GM13977 (cell line): ENCODE data around the gene NLRP13.

Experiments used
- DNase-seq: peaks from one replicate; pipeline ENCODE4 v3.0.0; 2012; ENCODE audit warnings: low spot score
- in situ Hi-C: fragments of 300-500 bp; cut with MboI; formaldehyde crosslinking; loops from one replicate; pipeline ENCODE4 v1.12.0; 2022; ENCODE audit warnings: low sequenced_read_pairs, low pct_unique_long_range_greater_than_20kb, mixed read lengths, inconsistent platforms; ENCODE audit not compliant: unreplicated experiment
- TF ChIP-seq, protein P1 (sequence below): IDR thresholded peaks from 2 replicates; pipeline ENCODE4 v1.5.1; 2012; ENCODE audit warnings: mild to moderate bottlenecking, control low read depth; ENCODE audit not compliant: insufficient read depth; ENCODE audit errors: extremely low read depth, missing control alignments

NLRP13 gene, protein sequence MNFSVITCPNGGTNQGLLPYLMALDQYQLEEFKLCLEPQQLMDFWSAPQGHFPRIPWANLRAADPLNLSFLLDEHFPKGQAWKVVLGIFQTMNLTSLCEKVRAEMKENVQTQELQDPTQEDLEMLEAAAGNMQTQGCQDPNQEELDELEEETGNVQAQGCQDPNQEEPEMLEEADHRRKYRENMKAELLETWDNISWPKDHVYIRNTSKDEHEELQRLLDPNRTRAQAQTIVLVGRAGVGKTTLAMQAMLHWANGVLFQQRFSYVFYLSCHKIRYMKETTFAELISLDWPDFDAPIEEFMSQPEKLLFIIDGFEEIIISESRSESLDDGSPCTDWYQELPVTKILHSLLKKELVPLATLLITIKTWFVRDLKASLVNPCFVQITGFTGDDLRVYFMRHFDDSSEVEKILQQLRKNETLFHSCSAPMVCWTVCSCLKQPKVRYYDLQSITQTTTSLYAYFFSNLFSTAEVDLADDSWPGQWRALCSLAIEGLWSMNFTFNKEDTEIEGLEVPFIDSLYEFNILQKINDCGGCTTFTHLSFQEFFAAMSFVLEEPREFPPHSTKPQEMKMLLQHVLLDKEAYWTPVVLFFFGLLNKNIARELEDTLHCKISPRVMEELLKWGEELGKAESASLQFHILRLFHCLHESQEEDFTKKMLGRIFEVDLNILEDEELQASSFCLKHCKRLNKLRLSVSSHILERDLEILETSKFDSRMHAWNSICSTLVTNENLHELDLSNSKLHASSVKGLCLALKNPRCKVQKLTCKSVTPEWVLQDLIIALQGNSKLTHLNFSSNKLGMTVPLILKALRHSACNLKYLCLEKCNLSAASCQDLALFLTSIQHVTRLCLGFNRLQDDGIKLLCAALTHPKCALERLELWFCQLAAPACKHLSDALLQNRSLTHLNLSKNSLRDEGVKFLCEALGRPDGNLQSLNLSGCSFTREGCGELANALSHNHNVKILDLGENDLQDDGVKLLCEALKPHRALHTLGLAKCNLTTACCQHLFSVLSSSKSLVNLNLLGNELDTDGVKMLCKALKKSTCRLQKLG

DNA sequence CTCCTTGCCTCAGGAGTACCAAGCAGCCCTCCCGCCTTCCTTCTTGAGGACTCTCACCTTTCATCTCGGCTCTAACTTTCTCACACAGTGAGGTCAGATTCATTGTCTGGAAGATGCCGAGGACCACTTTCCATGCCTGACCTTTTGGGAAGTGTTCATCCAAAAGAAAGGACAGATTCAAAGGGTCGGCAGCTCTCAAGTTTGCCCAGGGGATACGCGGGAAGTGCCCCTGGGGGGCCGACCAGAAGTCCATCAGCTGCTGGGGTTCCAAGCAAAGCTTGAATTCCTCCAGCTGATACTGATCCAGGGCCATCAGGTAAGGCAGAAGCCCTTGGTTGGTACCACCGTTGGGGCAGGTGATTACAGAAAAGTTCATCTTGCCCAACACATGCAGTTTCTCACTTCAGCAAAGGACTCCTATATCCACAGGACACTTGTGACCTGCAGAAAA lies at the start of gene NLRP13:
NLRP13 (minus strand) TSS at position 401 of the 451 bp plus-strand sequence; CDS start at position 376, 25 bp downstream.
- DNase-seq: no peak
- TF ChIP-seq, protein P1, sequence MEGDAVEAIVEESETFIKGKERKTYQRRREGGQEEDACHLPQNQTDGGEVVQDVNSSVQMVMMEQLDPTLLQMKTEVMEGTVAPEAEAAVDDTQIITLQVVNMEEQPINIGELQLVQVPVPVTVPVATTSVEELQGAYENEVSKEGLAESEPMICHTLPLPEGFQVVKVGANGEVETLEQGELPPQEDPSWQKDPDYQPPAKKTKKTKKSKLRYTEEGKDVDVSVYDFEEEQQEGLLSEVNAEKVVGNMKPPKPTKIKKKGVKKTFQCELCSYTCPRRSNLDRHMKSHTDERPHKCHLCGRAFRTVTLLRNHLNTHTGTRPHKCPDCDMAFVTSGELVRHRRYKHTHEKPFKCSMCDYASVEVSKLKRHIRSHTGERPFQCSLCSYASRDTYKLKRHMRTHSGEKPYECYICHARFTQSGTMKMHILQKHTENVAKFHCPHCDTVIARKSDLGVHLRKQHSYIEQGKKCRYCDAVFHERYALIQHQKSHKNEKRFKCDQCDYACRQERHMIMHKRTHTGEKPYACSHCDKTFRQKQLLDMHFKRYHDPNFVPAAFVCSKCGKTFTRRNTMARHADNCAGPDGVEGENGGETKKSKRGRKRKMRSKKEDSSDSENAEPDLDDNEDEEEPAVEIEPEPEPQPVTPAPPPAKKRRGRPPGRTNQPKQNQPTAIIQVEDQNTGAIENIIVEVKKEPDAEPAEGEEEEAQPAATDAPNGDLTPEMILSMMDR: no peak
- in situ Hi-C loops: no loop called here

DNA sequence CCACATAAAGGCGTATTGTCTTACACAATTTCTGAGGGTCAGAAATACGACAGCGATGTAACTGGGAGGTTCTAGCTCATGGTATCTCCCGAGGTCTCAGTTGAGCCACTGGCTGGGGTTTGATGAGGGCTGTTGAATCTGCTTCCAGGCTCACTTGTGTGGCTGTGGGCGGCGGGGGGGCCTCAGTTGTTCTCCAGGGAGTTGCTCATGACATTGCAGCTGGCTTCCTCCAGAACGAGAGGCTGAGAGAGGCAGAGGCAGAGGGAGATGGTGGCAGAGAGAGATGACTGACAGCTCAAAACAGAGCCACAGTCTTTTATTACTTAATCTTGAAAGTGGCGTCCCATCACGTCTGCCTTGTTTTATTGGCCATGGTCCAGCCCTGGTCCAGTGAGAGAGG lies 48.3 kb upstream of the NLRP13 start:
- in situ Hi-C loops: no loop called here
- no peak for DNase-seq
- TF ChIP-seq, protein P1: no peak

DNA sequence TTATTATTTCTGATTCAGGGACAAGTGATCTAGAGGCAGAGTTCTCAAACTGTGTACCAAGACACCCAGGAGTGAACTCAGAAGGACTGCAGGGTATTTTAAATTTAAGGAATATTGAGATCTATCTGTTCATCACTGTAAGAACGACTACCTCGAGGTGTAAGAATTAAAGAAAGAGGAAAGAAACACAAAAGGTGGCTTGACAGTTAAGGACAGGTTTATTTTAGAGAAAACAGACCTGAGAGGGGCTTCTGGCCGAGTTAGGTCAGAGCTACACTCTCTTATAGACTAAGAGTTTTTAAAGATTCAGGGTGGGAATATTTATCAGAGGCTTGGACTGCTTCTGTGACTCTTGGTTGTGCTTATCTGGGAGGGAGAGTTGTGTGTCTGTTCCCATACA lies 41.8 kb upstream of the NLRP13 start:
- TF ChIP-seq, protein P1: no peak
- no peak for DNase-seq
- in situ Hi-C loops: no loop called here

DNA sequence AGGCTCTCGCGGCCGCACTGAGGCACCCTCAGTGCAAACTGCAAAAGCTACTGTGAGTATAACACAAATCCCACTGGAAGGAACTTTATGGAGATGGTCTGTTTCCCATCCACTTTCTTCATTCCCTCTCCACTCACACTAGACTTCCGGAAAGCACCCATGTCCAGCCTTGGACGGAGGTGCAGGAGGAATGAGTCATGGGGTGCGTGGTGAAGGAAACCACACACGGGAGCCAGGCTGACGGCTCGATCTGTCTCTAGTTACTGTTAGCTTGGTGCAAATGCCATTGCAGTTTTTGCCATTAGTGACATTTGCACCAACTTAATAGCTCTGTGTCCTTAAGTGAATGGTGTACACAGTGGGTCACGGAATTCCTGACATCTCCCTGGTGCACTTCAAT lies 30.1 kb upstream of the NLRP13 start:
- TF ChIP-seq, protein P1: no peak
- DNase-seq: no peak
- in situ Hi-C loops: no loop called here

DNA sequence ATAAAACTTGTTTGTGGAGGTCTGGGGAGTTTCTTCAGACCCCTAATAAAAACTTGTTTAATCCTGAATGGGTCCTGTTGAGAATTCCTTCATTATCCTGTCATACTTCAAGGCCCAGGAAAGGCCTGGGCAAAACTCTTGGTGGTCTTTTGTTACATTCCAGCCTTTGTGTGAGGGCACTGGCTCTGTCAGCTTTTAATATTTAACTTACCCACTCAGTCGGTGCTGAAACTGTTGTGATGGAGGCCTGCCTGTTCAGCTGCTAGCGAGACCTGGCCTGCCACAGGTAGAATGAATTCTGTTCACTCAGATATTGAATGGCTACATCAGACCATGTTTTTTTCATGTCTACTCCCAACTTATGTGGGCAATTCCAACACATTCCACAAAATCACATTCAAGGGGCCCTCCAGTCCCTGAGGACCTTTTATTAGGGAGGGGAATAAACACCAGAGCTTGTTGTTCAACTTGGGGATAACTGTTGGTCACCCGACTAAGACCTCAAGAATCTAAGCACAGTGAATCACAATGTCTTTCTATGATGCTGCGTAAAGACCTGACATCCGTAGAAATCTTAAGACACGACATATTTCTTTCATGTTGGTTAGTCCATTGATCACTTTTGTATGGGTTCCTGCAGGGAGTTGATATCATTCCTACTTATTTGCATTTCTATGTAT lies 28.0 kb upstream of the NLRP13 start:
- no peak for DNase-seq
- in situ Hi-C loops: no loop called here
- TF ChIP-seq, protein P1: no peak

DNA sequence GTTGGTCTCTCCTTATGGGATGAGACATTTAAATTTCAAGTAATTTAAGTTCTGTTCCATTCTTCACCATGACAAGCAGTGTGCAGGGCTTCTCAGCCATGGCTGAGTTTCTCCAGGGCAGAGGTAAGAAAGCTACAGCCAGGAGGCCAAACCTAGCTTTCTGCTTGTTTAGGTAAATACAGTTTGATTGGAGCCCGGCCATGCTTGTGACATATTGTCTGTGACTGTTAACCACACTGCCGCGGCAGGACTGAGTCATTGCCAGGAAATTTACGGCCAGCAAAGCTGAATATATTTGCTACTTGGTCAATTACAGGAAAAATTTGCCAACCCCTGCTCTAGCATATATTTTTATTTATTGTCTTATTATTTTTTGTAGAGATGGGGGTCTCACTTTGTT lies 26.2 kb upstream of the NLRP13 start:
- no peak for DNase-seq
- TF ChIP-seq, protein P1: no peak
- in situ Hi-C loops: no loop called here
